Mesothelial cell of epicardium (in vitro differentiated cells): ENCODE data around the gene RBM4B. TPM values are rescaled to one million over a fixed set of nuclear protein-coding genes. Genes with fewer than 3 reads are reported as not detected.

Source experiments
- DNase-seq, 2 experiments: peaks; one replicate each; pipeline ENCODE4 v3.0.0; 2021; ENCODE audit warnings: low spot score in 2 of 2; ENCODE audit not compliant: unreplicated experiment in 2 of 2
- H3K27ac Mint-ChIP-seq: 2 replicates; pipeline ENCODE4 v1.8.0; 2021; ENCODE audit warnings: mixed read lengths
- H3K27me3 Mint-ChIP-seq: 2 replicates; pipeline ENCODE4 v1.8.0; 2021; ENCODE audit warnings: low read depth, mixed read lengths
- H3K36me3 Mint-ChIP-seq: 2 replicates; pipeline ENCODE4 v1.8.0; 2021; ENCODE audit warnings: mixed read lengths
- H3K4me1 Mint-ChIP-seq: 2 replicates; pipeline ENCODE4 v1.8.0; 2021; ENCODE audit warnings: mixed read lengths
- H3K4me3 Mint-ChIP-seq: 2 replicates; pipeline ENCODE4 v1.8.0; 2021; ENCODE audit warnings: mild to moderate bottlenecking, moderate library complexity, mixed read lengths
- H3K9me3 Mint-ChIP-seq: 2 replicates; pipeline ENCODE4 v1.8.0; 2021; ENCODE audit warnings: mixed read lengths
- CTCF ChIP-seq: fragments of 200-600 bp; sonication (generic); IDR thresholded peaks from one replicate; pipeline ENCODE4 v1.5.0; 2021; ENCODE audit warnings: antibody characterized with exemption; ENCODE audit not compliant: unreplicated experiment
- total RNA-seq: library from RNA; stranded (reverse); gene quantifications from 3 replicates; pipeline ENCODE4 v1.2.1, GENCODE V29; 2021

Gene RBM4B
- total RNA-seq, 1 donor from 2014 or later, result 39.6 TPM

GRCh38 chr11:66718320-66718971 is 40.8 kb upstream of the RBM4B start:
- H3K27me3 Mint-ChIP-seq, result no peaks in the 10 kb centered on the region
- H3K9me3 Mint-ChIP-seq, result no peaks in the 10 kb centered on the region
- peak overlapping the region; percentile 65 for H3K4me3 Mint-ChIP-seq
- peak; percentile 49 to 79 for DNase-seq
- no peak for TF ChIP-seq CTCF
- H3K36me3 Mint-ChIP-seq, result peaks cover 17% of the 10 kb centered on the region
- H3K4me1 Mint-ChIP-seq, result peaks cover 50% of the 10 kb centered on the region
- peak overlapping the region; percentile 89 for H3K27ac Mint-ChIP-seq

GRCh38 chr11:66717925-66718319 is 40.2 kb upstream of the RBM4B start:
- Mint-ChIP-seq H3K36me3 (peaks cover 18% of the 10 kb centered on the region), H3K27me3 (no peaks in the 10 kb centered on the region), H3K4me1 (peaks cover 50% of the 10 kb centered on the region), H3K27ac (peak overlapping the region; percentile 89), H3K9me3 (no peaks in the 10 kb centered on the region), H3K4me3 (peak overlapping the region; percentile 65)
- DNase-seq, result no peak
- TF ChIP-seq CTCF, result no peak

GRCh38 chr11:66716996-66717395 is 39.3 kb upstream of the RBM4B start:
- Mint-ChIP-seq H3K4me3 (peak overlapping the region; percentile 65), H3K27me3 (no peaks in the 10 kb centered on the region), H3K27ac (peak overlapping the region; percentile 89), H3K36me3 (peaks cover 21% of the 10 kb centered on the region), H3K4me1 (peaks cover 50% of the 10 kb centered on the region), H3K9me3 (no peaks in the 10 kb centered on the region)
- TF ChIP-seq CTCF, result no peak
- DNase-seq, result no peak

- H3K27ac Mint-ChIP-seq, result no peak overlapping the region
- no peaks in the 10 kb centered on the region for H3K9me3 Mint-ChIP-seq
- no peak overlapping the region for H3K4me3 Mint-ChIP-seq
- DNase-seq, result no peak
- no peaks in the 10 kb centered on the region for H3K27me3 Mint-ChIP-seq
- peaks cover 26% of the 10 kb centered on the region for H3K36me3 Mint-ChIP-seq
- no peak for TF ChIP-seq CTCF
- H3K4me1 Mint-ChIP-seq, result peaks cover 40% of the 10 kb centered on the region
Observed at GRCh38 chr11:66715346-66716085, 37.8 kb upstream of the RBM4B start.

- Mint-ChIP-seq H3K4me3 (no peak overlapping the region), H3K27ac (no peak overlapping the region), H3K4me1 (peaks cover 24% of the 10 kb centered on the region)
Observed at GRCh38 chr11:66713746-66714480, 36.2 kb upstream of the RBM4B start.

More at GRCh38 chr11:66713746-66714480, 36.2 kb upstream of the RBM4B start:
- H3K36me3 Mint-ChIP-seq, result peaks cover 26% of the 10 kb centered on the region
- no peaks in the 10 kb centered on the region for H3K27me3 Mint-ChIP-seq
- TF ChIP-seq CTCF, result no peak
- H3K9me3 Mint-ChIP-seq, result no peaks in the 10 kb centered on the region
- no peak for DNase-seq
